Uterus (tissue), 4 donors: ENCODE measurements around the gene CTTN. TPM values are rescaled to one million over a fixed set of nuclear protein-coding genes. Genes with fewer than 3 reads are reported as not detected.

Experiments
- DNase-seq, 2 donors: peaks; one replicate each; pipeline ENCODE4 v3.0.0-alpha.2; 2019 to 2020
- H3K27ac ChIP-seq, 2 donors: fragments of 200-600 bp; sonication (generic); 1 replicate in 1 of 2; 2 replicates in 1 of 2; pipeline ENCODE4 v1.5.1; 2016 to 2018
- H3K27me3 ChIP-seq, 2 donors: fragments of 200-600 bp; sonication (generic); one replicate each; pipeline ENCODE4 v1.5.1; 2018 to 2019; ENCODE audit warnings: control low read depth in 1 of 2
- H3K36me3 ChIP-seq, 2 donors: fragments of 200-600 bp; sonication (generic); one replicate each; pipeline ENCODE4 v1.5.1; 2019; ENCODE audit warnings: control low read depth in 1 of 2
- H3K4me1 ChIP-seq, 2 donors: fragments of 200-600 bp; sonication (generic); one replicate each; pipeline ENCODE4 v1.5.1; 2018 to 2019; ENCODE audit warnings: control low read depth in 1 of 2
- H3K4me3 ChIP-seq, 2 donors: fragments of 200-600 bp; sonication (generic); 1 replicate in 1 of 2; 2 replicates in 1 of 2; pipeline ENCODE4 v1.5.1; 2018 to 2019; ENCODE audit warnings: mild to moderate bottlenecking in 1 of 2
- H3K9me3 ChIP-seq, 2 donors: fragments of 200-600 bp; sonication (generic); one replicate each; pipeline ENCODE4 v1.5.1; 2019; ENCODE audit warnings: control low read depth in 1 of 2
- POLR2A ChIP-seq, 2 donors: fragments of 450-650 bp; IDR thresholded peaks; one replicate each; pipeline ENCODE4 v1.6.1; 2016; ENCODE audit warnings: antibody characterized with exemption in 2 of 2, mild to moderate bottlenecking in 1 of 2, moderate library complexity in 1 of 2
- intact Hi-C: fragments of 100-400 bp; cut with DNase I; formaldehyde crosslinking; loops from one replicate; pipeline ENCODE4 v1.15.1; 2023; ENCODE audit warnings: low total_unique reads
- total RNA-seq, 4 donors: library from RNA; depleted of rRNA in 3 of 4; stranded (reverse); fragments of >200 nt in 3 of 4; gene quantifications; one replicate each; pipeline versions ENCODE4 v1.1.0 to v1.2.4, GENCODE V29; 2014 to 2023
- TF ChIP-seq, protein P1 (sequence below), 4 experiments: fragments of 200-600 bp in 2 of 4; fragments of 450-650 bp in 2 of 4; sonication (generic) in 2 of 4; IDR thresholded peaks; one replicate each; pipeline ENCODE4 v1.5.1; 2016 to 2019; ENCODE audit warnings: antibody characterized with exemption in 4 of 4, mild to moderate bottlenecking in 2 of 4, moderate library complexity in 1 of 4
- donor health status: DM: yes; HTN: yes; CAD: no.

Gene CTTN
- 100 to 1,000 TPM; 109 to 279 (median 199) TPM for total RNA-seq

- Histone ChIP-seq H3K27ac (peak within 1 kb of the TSS; percentile 87 to 96), H3K4me1 (peaks cover 0 to 12% of the 10 kb centered on the region in 2 donors), H3K4me3 (peak within 1 kb of the TSS; percentile 63 to 75), H3K36me3 (no peaks in the 10 kb centered on the region), H3K27me3 (no peaks in the 10 kb centered on the region), H3K9me3 (no peaks in the 10 kb centered on the region)
- DNase-seq: peak; percentile 85 to 89
- TF ChIP-seq POLR2A (IDR thresholded peaks at IDR 0.05): peak; percentile 70 to 84
- TF ChIP-seq, protein P1, sequence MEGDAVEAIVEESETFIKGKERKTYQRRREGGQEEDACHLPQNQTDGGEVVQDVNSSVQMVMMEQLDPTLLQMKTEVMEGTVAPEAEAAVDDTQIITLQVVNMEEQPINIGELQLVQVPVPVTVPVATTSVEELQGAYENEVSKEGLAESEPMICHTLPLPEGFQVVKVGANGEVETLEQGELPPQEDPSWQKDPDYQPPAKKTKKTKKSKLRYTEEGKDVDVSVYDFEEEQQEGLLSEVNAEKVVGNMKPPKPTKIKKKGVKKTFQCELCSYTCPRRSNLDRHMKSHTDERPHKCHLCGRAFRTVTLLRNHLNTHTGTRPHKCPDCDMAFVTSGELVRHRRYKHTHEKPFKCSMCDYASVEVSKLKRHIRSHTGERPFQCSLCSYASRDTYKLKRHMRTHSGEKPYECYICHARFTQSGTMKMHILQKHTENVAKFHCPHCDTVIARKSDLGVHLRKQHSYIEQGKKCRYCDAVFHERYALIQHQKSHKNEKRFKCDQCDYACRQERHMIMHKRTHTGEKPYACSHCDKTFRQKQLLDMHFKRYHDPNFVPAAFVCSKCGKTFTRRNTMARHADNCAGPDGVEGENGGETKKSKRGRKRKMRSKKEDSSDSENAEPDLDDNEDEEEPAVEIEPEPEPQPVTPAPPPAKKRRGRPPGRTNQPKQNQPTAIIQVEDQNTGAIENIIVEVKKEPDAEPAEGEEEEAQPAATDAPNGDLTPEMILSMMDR (IDR thresholded peaks at IDR 0.05): no peak
- intact Hi-C loops: no loop called here
Measured at GRCh38 chr11:70397983-70398833, at the start of gene CTTN. Gene CTTN, plus strand, starts transcription at chr11:70398529. Its CDS starts 8,769 bp downstream, at chr11:70407298.

DNA sequence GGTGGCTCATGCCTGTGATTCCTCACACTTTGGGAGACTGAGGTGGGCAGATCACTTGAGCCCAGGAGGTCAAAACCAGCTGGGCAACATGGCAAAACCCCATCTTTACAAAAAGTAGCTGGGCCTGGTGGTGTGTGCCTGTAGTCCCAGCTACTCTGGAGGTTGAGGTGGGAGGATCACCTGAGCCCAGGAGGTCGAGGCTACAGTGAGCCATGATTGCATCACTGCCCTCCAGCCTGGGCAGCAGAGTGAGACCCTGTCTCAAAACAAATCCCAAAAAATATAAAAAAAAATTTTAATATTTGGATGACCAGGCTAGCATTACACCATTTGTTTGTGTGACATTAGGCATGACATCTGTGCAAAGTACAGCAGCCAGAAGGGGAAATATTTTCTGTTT lies 49.7 kb upstream of the CTTN start:
- Histone ChIP-seq H3K27ac (no peak overlapping the region), H3K9me3 (no peaks in the 10 kb centered on the region), H3K4me3 (no peak overlapping the region), H3K27me3 (no peaks in the 10 kb centered on the region), H3K36me3 (no peaks in the 10 kb centered on the region), H3K4me1 (no peaks in the 10 kb centered on the region)
- DNase-seq: no peak
- TF ChIP-seq, protein P1 (IDR thresholded peaks at IDR 0.05): no peak
- no peak for TF ChIP-seq POLR2A (IDR thresholded peaks at IDR 0.05)
- intact Hi-C loops: no loop called here

DNA sequence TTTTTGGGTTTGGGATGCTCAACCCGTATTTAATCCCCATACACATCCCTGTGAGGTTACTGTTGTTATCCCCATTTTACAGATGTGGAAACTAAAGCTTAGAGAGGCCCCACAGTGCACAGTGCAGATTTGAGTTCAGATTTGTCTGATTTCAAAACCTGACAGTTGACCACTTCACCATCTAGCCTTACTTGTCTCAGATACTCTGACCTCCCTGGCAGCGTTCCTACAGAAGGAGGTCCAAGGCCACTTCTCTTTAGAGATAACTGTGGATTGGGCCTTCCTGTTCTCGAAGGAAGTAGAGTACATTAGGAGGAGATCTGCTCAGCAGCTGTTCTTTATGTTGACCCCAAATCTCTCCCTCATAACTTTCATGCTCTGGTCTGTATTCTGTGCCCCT lies 46.7 kb upstream of the CTTN start:
- Histone ChIP-seq H3K27me3 (no peaks in the 10 kb centered on the region), H3K9me3 (no peaks in the 10 kb centered on the region), H3K4me1 (no peaks in the 10 kb centered on the region), H3K36me3 (no peaks in the 10 kb centered on the region), H3K27ac (no peak overlapping the region), H3K4me3 (no peak overlapping the region)
- no peak for TF ChIP-seq POLR2A (IDR thresholded peaks at IDR 0.05)
- TF ChIP-seq, protein P1 (IDR thresholded peaks at IDR 0.05): no peak
- intact Hi-C loops: no loop called here
- DNase-seq: no peak

DNA sequence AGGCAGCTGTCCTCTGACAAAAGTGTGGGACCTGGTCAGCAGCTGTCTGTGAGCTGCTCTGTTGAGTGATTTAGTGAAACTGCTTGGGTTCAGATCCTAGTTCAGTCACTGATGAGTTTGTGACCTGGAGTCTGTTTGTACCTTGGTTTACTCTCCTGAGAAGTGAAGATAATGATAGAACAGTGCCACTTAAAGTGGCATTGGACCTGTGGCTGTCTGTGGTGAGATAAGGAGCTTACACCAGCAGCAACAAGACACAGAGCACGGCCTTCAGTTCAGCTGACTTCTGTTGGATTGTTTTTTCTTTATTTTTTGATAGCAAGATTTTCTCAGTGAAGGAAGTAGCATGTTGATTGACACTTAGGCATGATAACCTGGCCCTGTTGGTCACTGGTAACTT lies 46.2 kb upstream of the CTTN start:
- intact Hi-C loops: no loop called here
- no peak for DNase-seq
- no peaks in the 10 kb centered on the region for H3K36me3 ChIP-seq

DNA sequence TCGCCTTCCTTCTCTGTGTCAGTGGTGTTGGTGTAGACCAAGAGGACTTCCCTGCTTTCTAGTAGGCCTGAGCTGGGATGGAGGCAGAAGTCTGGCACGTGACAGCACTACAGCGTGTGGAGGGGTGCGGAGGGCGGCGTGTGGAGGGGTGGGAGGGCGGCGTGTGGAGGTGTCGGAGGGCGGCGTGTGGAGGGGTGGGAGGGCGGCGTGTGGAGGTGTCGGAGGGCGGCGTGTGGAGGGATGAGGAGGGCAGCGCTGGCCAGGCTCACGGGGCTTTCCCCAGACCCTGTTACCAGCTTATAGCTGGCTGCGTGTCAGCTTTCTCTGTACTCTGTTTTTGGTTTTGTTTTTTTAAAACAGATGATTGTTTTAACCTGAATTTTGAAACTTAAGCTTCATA lies 45.7 kb upstream of the CTTN start:
- peak overlapping the region; percentile 46 to 55 for H3K27ac ChIP-seq
- no peaks in the 10 kb centered on the region for H3K36me3 ChIP-seq
- DNase-seq: peak in 1 of 2 donors; percentile 25

More for the DNA sequence above, 46.2 kb upstream of the CTTN start:
- H3K9me3 ChIP-seq: no peaks in the 10 kb centered on the region
- H3K4me1 ChIP-seq: no peaks in the 10 kb centered on the region
- H3K4me3 ChIP-seq: no peak overlapping the region
- peak overlapping the region; percentile 46 to 55 for H3K27ac ChIP-seq
- TF ChIP-seq POLR2A (IDR thresholded peaks at IDR 0.05): no peak
- TF ChIP-seq, protein P1 (IDR thresholded peaks at IDR 0.05): no peak
- H3K27me3 ChIP-seq: no peaks in the 10 kb centered on the region

More for the DNA sequence above, 45.7 kb upstream of the CTTN start:
- H3K27me3 ChIP-seq: no peaks in the 10 kb centered on the region
- intact Hi-C loops: no loop called here
- no peaks in the 10 kb centered on the region for H3K9me3 ChIP-seq
- H3K4me3 ChIP-seq: no peak overlapping the region
- no peak for TF ChIP-seq POLR2A (IDR thresholded peaks at IDR 0.05)
- TF ChIP-seq, protein P1 (IDR thresholded peaks at IDR 0.05): no peak
- H3K4me1 ChIP-seq: no peaks in the 10 kb centered on the region
